Suppressor macrophage treated with lipopolysaccharide for 4 hours (primary cell): Measurements from ENCODE around the gene CEP41.

ENCODE experiments used
- DNase-seq: peaks from one replicate; pipeline ENCODE4 v3.0.0-alpha.2; 2020

CEP41 gene

DNA sequence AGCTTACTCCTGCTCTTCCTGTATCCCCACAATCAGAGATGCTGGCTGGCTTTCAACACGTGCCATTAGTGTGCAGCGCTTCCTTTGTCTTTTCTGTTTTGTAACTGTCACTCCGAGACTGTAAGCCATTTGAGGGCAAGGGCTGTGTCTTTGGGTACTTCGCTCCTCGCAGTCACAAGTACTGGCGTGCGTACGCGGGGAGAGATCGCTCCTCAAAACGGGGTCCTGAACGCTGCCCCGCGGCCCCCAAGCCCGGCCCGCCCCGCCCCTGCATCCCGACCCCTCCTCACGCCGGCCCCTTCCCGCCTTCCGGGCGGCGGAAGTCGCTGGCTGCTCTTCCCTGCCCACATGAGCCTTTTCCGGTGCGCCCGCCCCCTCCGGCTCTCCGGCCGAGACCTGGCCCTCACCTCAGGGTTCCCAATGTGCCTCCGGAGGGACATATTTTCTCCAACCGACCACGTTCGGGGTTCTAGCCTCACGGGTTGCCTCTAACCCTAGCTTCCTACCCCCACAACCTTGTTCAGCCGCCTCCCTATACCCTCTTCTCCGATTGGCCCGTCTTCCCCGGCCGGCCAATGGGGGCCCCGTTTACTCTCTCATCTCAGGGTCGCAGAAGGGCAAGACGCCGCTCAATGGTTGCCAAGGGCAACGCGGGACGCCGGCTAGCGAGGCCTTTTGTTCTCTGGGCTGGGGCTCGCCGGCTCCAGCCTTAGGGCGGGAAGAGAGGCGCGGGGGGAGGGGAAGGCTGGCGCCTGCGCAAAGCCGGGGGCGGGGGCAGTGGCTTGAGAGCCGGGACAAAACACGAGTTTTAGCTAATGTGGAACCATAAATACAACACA, at the start of gene CEP41:
TSS of gene CEP41 (minus strand) at position 490 of the 839 bp plus-strand sequence. CDS start at position 440, 50 bp downstream.
- DNase-seq: peak; percentile 97

DNA sequence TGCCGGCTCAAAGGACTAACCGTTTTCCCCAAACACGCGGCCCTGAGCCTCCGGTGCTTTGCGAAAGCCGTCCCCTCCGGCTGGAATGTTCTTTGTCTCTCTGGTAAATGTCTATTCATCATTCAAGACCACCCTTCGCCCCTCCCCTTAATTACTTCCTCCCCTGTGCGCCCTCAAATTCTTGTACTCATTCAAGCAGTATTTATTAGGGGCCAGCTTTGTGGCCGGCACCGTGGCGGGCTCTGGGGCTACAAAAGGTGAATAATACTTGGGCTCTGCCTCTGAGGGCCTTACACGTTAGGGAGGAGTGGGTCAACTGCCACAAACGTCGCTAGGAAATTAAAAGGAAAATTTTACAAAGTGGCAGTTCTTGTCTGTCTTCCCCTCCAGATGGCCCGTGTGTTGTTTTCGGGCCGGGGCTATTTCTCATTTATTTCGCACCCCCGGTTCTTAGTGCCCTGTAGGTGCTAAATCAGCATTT, 49.5 kb upstream of the CEP41 start:
- no peak for DNase-seq

DNA sequence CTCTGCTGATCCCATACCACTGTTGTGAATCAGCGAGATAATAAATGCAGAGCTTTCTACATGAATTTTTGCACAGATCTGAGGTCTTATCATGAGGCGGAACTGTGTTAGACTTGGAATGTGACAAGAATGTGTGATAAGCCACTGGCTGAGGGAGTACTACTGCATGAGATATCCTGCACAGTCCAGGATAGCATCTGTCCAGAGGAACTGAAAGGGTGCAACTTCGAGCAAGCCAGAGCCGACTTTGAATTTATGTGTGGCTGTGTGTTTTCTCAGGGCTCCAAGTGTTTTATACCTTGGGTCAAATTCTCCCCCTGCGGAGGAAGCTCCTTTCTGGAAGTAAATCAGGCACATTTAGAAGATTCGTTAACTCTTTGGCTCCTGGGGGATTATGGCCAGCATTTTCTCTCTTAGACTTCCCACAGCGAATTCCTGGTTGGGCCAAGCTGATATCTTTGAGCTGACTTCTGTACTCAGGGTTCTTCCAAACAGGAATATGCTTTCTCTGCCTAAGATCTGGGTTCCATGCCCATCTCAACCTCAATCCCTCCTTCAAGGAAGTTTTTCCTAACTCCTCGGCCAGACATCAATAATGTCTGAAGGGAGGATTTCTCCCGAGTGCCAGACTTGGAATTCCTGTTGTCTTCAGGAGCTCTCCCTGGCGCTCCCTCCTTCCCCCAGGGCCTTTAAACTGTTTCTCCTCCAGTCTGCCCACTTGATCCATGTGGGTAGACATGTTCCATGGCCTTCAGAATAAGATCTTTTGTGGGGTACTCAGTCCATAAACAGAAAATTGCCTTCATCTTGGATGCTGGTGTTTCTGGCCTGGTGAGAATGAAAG, 48.5 kb upstream of the CEP41 start:
- no peak for DNase-seq

GRCh38 chr7:130488392-130489139, 47.8 kb upstream of the CEP41 start:
- no peak for DNase-seq

DNA sequence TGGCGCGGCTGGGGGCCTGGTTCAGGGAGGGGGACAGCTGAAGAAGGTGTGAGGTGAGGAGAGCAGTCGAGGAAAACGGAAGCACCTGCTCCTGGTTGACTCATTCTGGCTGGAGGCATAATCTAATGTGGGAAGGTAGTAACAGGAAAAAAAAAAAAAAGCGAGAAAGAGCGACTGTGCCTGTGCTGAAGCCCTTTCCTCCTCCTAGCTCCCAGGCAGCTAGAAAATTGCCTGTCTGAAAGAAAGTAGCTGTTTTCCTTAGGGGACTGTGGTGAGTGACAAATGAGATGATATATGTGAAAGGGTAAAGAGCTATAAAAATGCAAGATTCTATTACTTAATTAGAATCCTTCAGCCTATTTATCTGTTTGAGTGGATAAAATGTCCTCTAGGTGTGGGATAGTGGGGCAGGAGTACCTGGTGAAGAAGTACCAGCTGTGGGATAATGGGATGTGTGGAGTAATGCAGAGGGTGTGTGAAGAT, 46.2 kb upstream of the CEP41 start:
- no peak for DNase-seq

GRCh38 chr7:130486114-130486953, 45.5 kb upstream of the CEP41 start:
- DNase-seq: peak; percentile 60

- no peak for DNase-seq
These were observed 44.9 kb upstream of the CEP41 start for GRCh38 chr7:130485734-130486113.

DNA sequence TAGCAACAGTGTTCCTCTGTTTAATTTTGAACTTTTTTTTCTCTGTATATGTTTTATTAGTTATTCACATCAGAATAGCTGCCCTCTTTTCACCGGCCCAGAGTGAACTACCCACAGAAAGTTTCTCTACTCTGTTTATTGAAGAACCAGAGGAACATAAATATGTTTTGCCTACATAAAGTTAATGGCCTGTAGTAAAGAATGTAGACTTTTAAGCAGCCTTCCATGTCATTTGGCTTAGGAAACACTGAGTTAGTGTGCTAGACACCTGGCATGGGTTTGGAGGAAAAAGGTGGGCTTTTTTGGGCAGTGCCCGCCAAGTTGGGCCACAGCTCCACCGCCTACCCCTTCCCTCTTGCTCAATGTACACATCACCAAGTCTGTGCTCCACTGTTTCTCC, 42.2 kb upstream of the CEP41 start:
- DNase-seq: no peak

GRCh38 chr7:130481898-130482297, 41.1 kb upstream of the CEP41 start:
- DNase-seq: no peak

DNA sequence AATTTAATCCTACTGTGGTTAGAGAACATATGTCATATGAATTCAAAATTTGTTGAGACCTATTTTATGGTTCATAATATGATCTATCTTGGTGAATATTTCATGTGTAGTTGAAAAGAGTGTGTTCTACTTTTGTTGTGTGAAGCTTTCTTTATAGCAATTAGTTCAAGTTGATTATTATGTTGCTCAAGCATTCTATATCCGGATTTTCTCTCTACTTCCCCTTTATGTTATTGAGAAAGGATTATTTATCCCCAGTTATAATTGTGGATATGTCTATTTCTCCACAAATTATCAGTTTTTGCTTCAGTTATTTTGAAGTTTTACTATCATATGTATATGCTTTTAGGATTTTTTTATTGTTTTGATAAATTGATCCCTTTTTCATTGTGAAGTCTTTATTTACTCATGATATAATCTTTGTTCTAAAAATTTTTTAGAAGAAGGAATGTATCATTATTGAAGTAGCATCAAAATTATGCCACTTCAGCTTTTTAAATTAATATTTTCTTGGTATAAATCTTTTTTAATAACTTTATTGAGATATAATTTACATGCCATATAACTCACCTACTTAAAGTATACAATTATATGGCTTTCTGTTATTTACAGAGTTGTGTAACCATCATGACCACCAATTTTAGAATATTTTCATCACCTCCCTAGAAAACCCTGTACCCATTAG, 39.0 kb upstream of the CEP41 start:
- DNase-seq: no peak

DNA sequence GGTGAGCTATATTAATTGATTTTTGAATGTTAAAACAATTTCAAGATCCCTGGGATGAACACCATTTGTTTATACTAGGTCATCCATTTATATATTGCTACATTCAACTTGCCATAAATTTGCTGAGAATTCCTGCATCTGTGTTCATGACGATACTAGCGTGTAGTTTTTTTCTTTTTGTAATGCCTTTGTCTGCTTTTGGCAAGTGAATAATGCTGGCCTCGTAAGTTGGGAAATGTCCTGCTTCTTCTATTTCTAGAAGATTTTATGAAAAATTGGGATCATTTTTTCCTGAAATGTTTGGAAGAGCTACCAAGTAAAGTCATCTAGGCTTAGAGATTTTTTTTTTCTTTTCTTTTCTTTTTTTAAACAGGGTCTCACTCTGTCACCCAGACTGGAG, 38.2 kb upstream of the CEP41 start:
- no peak for DNase-seq

DNA sequence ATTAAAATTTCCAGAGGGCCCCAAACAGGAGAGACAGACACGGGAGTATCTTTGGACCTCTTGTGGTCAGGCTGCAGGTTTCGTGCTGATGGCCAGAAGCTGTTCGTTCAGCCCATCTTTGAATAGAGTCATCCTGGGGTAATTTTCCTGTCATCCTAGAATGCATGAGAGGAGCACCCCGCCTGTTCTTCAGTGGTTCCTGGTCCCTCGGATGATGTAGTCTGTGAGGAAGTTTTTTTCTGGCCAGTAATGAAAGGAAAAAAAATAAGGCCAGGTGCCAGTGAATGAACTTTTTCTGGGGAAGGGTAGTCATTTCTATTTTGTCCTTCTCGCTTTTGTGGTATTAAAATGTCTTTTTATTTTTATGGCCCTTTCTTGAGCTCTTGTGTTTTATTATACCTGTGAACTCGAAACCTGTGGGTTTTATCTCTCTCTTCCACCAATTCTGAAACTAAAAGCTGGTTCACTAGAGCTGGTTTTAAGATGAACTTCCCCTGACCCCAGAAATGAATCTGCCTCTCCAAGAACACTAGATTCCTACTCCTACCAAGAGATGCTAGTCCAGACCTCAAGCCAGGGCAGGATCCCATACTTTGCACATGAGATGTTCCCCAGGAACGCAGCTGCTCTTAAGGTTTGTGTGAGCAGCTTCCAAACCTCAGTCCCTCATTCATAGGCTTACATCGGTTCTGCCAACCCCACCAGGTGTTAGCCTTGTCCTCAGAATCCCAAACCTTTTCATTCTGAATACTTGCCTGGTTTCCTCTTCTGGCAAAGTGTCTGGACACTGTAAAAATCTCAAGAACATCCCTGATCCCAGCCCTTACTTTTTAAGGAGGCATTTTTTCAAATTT, 35.7 kb upstream of the CEP41 start:
- DNase-seq: no peak

DNA sequence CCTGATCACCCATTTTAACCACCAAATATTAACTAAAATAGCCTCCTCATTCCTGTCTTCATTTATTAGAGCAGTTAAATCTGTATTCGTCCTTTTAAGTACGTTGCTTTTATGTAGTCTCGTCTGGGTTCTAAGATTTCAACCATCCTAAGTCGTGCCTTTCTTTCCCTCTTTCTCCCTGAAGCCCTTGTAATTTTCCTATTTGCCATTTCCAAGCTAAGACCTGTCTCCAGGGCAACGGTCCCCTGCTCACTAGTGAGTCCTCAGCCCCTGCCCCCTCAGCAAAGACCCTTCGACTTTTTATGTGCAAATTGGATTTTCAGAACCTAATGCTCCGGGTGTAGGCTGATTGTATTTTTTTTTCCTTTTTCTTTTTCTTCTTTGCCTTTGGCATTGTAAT, 35.0 kb upstream of the CEP41 start:
- DNase-seq: no peak

GRCh38 chr7:130473876-130474275, 33.1 kb upstream of the CEP41 start:
- no peak for DNase-seq

DNA sequence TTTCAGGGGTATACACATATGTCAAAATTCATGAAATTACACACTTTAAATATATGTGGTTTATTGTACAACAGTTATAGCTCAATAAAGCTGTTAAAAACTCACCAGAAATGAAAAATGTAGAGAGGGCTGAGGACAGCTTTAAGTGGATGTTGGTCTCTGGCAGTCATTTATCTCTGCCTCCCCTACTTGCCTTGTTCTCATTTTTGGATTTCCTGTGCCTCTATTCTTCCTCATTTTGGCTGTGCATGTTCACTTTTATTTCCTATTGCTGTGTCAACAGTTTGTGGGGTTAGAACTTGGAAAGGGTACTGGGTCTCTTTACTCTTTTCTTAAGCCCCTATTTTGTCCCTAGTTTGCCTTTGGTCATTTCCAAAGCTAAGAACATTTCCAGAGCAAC, 32.5 kb upstream of the CEP41 start:
- DNase-seq: peak; percentile 36

DNA sequence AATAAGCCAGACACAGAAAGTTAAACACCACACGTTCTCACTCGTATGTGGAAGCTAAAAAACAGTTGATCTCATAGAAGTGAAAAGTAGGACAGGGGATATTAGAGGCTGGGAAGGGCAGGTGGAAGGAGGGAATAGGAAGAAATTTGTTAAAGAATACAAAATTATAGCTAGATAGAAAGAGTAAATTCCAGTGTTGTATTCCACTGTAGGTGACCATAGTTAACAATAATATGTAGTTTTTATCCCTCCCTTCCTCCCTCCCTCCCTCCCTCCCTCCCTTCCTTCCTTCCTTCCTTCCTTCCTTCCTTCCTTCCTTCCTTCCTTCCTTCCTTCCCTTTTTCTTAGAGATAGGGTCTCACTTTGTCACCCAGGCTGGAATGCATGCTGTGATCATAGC, 31.2 kb upstream of the CEP41 start:
- DNase-seq: no peak

DNA sequence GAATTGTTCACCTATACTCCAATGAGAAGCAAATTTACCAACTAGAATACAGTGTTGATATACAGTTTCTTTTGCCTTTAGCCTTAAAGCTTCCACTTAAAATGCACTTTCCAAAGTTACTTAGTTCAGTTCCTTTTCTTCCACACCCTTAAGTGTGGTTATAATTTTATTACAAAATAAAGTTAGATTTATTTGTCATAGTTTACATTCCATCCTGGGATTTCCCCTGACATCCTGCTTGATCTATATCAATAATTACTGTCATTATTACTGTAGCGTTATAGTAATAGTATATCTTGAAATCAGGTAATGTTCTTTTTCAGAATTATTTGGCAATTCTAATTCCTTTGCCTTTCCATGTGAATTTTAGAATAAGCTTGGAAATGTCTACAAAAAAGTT, 27.8 kb upstream of the CEP41 start:
- no peak for DNase-seq

DNA sequence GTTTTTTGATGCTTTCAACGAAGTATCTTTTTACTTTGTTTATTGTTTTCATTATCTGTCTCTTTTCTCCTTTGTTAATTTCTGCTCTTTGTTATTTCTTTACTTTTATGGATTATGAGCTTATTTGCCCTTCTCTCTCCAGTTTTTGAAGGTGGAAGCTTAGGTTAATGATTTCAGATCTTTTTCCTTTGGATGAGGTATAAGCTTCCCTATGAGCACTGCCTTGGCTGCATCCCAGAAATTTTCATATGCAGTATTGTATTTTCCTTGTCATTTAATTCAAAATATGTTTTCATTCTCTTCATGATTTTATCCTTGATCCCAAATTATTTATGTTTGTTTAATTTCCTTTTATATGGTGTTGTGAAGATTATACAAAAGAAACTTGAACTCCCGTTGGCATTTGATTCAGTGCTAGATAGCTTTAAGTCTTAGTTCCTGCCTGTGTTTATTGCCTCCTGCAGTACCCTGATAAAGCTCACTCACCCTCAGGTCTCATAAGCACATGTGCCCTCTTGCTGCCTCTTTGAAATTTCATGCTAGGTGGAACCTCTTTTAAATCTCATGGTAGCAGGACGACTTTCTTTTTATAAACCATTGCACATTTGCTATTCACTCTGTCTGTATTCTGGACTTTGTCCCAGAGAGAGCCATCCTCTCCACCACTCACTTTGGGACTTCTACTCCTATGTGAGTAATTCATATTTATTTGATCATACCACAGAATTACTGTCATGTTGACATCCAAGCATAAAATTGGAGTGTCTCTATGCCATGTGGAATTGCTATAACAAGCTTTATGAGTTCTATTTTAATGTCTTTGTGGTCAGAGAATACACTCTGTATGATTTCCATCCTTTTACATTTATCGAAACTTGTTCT, 23.0 kb upstream of the CEP41 start:
- no peak for DNase-seq

DNA sequence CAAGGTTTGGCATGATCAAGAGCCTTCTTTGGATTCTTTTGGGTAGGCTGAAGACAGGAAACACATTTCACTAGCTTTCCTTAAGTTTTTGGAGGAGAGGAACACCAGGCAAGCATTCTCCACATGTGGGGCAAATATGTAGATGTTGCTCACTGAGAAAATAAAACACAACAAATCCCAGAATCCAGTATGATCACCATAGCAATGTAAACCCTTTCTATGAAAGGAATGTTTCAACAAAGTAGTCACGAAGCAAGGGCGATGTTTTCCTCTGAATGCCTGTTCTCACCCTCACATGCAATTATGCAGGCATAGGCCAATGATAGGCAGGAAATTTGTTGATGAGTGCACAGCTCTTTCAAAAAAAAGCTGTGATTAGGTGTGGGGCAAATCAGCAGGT, 20.5 kb upstream of the CEP41 start:
- no peak for DNase-seq
